Lower leg skin (tissue), 3 donors: ENCODE data around the gene MFSD12.

ENCODE experiments used
- POLR2A ChIP-seq, 2 donors: fragments of 450-650 bp; IDR thresholded peaks; one replicate each; pipeline ENCODE4 v1.6.1; 2016 to 2017; ENCODE audit warnings: antibody characterized with exemption in 2 of 2, mild to moderate bottlenecking in 1 of 2, moderate library complexity in 1 of 2
- TF ChIP-seq, protein P1 (sequence below), 3 donors: fragments of 450-650 bp; IDR thresholded peaks; one replicate each; pipeline ENCODE4 v1.5.1; 2016; ENCODE audit warnings: antibody characterized with exemption in 3 of 3, mild to moderate bottlenecking in 3 of 3, moderate library complexity in 2 of 3

GRCh38 chr19:3575949-3576673, 18.7 kb upstream of the MFSD12 start:
- TF ChIP-seq, protein P1, sequence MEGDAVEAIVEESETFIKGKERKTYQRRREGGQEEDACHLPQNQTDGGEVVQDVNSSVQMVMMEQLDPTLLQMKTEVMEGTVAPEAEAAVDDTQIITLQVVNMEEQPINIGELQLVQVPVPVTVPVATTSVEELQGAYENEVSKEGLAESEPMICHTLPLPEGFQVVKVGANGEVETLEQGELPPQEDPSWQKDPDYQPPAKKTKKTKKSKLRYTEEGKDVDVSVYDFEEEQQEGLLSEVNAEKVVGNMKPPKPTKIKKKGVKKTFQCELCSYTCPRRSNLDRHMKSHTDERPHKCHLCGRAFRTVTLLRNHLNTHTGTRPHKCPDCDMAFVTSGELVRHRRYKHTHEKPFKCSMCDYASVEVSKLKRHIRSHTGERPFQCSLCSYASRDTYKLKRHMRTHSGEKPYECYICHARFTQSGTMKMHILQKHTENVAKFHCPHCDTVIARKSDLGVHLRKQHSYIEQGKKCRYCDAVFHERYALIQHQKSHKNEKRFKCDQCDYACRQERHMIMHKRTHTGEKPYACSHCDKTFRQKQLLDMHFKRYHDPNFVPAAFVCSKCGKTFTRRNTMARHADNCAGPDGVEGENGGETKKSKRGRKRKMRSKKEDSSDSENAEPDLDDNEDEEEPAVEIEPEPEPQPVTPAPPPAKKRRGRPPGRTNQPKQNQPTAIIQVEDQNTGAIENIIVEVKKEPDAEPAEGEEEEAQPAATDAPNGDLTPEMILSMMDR (IDR thresholded peaks at IDR 0.05) = no peak
- TF ChIP-seq POLR2A (IDR thresholded peaks at IDR 0.05) = no peak
